PFSK-1 (cell line): Measurements from ENCODE around the gene TMEM252. TPM values are rescaled to one million over a fixed set of nuclear protein-coding genes. Genes with fewer than 3 reads are reported as not detected.

Experiments
- FOXP2 ChIP-seq: optimal IDR thresholded peaks from 2 replicates; pipeline ENCODE3; 2011; ENCODE audit warnings: borderline replicate concordance, control low read depth, inconsistent platforms; ENCODE audit not compliant: insufficient read depth; ENCODE audit errors: extremely low read length, extremely low read depth
- POLR2AphosphoS5 ChIP-seq: IDR thresholded peaks from 2 replicates; pipeline ENCODE4 v1.6.1; 2012; ENCODE audit warnings: low read depth, mild to moderate bottlenecking, control low read depth, low read length, moderate library complexity
- SIN3A ChIP-seq: IDR thresholded peaks from 2 replicates; pipeline ENCODE4 v1.6.1; 2012; ENCODE audit warnings: mild to moderate bottlenecking, low read length, moderate library complexity, borderline replicate concordance; ENCODE audit not compliant: insufficient read depth
- TAF1 ChIP-seq: IDR thresholded peaks from 2 replicates; pipeline ENCODE4 v1.6.1; 2012; ENCODE audit warnings: low read length, control low read depth, borderline replicate concordance; ENCODE audit not compliant: insufficient read depth
- polyA plus RNA-seq: library from polyadenylated mRNA; unstranded; fragments of >200 nt; gene quantifications from one replicate; pipeline ENCODE4 v1.2.1, GENCODE V29; 2012; ENCODE audit warnings: low read depth, missing spikeins; ENCODE audit not compliant: insufficient read length
- TF ChIP-seq, protein P1 (sequence below), 2 experiments: IDR thresholded peaks; 2 replicates each; pipeline versions ENCODE4 v1.6.1 to v1.8.0; 2011 to 2012; ENCODE audit warnings: low read depth in 2 of 2, low read length in 2 of 2, control low read depth in 1 of 2, inconsistent platforms in 1 of 2, mild to moderate bottlenecking in 1 of 2, moderate library complexity in 1 of 2; ENCODE audit not compliant: insufficient read depth in 1 of 2

TMEM252 gene, protein sequence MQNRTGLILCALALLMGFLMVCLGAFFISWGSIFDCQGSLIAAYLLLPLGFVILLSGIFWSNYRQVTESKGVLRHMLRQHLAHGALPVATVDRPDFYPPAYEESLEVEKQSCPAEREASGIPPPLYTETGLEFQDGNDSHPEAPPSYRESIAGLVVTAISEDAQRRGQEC
- polyA plus RNA-seq, result not detected

DNA sequence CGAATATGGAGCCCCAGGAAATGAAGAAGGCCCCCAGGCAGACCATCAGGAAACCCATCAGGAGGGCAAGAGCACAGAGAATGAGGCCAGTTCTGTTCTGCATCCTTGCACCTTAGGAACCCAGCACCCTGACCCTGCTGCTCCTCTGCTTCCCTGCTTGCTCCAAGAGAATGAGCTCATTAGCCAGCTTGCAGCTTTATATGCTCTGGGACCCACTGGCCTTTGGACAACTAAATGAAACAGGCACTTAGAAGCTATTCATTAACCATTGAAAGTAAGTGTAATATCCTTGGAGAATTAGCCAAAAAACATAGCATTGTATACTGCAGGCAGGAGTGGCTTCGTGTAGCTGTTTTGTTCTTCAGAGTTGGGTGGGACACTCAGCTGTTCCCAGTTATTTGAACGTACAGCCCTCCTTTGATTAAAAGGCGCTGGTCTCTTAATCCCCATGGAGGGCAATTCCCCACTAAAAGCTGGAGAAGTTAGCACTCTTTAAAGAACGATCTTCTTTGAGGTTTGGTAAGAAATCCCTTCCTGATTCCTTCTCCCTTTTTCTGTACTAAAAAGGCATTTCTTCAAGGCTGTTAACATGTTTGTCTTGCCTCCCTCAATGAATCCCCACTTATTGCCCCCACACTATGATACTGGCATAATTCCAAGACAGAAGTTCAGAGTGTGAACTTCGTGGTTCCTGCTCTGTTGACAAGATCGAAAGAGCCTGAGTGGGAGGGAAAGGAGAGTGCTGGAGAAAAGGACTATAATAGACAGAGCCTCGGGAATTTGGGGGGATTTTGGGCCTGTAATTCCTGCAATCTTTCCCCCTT is at the start of gene TMEM252:
Gene TMEM252 (minus strand): TSS at position 172 of the 824 bp plus-strand sequence. CDS start 69 bp downstream, at position 103.
- TF ChIP-seq, protein P1, sequence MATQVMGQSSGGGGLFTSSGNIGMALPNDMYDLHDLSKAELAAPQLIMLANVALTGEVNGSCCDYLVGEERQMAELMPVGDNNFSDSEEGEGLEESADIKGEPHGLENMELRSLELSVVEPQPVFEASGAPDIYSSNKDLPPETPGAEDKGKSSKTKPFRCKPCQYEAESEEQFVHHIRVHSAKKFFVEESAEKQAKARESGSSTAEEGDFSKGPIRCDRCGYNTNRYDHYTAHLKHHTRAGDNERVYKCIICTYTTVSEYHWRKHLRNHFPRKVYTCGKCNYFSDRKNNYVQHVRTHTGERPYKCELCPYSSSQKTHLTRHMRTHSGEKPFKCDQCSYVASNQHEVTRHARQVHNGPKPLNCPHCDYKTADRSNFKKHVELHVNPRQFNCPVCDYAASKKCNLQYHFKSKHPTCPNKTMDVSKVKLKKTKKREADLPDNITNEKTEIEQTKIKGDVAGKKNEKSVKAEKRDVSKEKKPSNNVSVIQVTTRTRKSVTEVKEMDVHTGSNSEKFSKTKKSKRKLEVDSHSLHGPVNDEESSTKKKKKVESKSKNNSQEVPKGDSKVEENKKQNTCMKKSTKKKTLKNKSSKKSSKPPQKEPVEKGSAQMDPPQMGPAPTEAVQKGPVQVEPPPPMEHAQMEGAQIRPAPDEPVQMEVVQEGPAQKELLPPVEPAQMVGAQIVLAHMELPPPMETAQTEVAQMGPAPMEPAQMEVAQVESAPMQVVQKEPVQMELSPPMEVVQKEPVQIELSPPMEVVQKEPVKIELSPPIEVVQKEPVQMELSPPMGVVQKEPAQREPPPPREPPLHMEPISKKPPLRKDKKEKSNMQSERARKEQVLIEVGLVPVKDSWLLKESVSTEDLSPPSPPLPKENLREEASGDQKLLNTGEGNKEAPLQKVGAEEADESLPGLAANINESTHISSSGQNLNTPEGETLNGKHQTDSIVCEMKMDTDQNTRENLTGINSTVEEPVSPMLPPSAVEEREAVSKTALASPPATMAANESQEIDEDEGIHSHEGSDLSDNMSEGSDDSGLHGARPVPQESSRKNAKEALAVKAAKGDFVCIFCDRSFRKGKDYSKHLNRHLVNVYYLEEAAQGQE (IDR thresholded peaks at IDR 0.05; ENCODE audit: insufficient read depth in 1 of 2, low read depth in 2 of 2, low read length in 2 of 2), result no peak
- TF ChIP-seq TAF1, result no peak
- no peak for TF ChIP-seq POLR2AphosphoS5
- TF ChIP-seq SIN3A, result no peak

DNA sequence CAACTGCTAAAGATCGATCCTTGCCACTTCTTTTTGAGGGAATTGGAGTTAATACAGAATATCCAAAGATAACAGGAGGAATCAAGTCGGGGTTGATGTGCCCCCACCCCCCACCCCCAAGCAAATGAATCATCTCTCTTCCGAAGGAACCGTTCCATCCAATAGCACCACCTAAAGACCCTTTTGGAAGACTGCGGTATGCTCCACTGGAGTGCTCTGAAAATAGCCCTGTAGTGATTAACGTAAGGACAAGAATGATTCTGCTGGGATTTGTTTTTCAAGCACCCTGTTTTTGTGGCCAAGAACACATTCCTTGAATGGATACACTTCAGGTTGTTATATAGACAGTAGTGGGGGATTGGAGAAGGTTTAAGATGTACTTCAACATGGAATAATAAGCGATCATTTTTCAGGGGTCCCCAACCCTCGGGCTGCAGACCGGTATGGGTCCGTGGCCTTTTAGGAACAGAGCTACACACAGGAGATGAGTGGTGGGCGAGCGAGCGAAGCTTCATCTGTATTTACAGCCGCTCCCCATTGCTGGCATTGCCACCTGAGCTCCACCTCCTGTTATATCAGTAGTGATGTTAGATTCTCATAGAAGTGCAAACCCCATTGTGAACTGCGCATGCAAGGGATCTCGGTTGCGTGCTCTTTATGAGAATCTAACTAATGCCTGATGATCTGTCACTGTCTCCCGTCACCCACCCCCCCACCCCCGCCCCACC is 44.5 kb upstream of the TMEM252 start:
- no peak for TF ChIP-seq SIN3A
- no peak for TF ChIP-seq POLR2AphosphoS5
- TF ChIP-seq, protein P1 (IDR thresholded peaks at IDR 0.05; ENCODE audit: insufficient read depth in 1 of 2, low read depth in 2 of 2, low read length in 2 of 2), result no peak
- TF ChIP-seq TAF1, result no peak

DNA sequence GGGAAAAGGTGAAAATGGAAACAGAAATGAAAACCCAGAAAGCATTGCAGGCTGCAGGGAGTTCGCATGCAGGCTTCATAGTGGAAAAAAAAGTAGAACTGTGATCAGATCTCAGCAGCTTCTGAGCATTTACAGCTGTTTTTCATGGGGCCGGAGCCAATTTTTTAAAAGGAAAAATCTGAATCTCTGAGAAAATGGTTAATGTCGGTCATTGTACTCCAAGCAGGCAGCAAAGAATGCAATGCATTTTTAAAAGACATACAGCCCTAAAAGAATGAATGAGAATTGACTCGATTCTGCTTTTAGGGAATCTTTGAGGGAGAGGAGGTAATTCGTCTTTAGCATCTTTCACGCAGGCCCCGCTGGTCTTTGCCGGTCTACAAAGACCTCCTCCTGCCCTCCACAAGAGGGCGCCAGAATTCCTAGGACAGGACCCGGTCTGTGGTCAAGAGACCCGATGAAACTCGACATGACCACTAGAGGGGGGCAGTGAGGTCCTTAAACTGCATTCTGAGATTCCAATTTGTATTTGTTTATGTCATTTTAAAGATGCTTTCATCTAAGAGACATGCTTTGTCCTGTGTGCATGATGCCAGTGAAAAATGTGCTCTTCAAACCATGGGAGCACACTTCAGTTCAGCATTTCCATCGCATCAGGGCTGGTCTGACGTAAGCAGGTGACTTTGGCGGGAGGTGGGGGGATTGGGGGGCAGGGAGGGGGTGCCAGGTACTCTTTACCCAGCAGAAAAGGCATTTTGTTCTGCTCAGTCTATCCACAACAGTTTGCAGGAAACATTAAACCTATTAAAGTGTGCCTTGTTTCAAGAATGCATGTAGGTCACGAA is 43.7 kb upstream of the TMEM252 start:
- TF ChIP-seq SIN3A (no peak), FOXP2 (no peak), TAF1 (no peak), POLR2AphosphoS5 (no peak)
- TF ChIP-seq, protein P1 (IDR thresholded peaks at IDR 0.05; ENCODE audit: insufficient read depth in 1 of 2, low read depth in 2 of 2, low read length in 2 of 2), result no peak

DNA sequence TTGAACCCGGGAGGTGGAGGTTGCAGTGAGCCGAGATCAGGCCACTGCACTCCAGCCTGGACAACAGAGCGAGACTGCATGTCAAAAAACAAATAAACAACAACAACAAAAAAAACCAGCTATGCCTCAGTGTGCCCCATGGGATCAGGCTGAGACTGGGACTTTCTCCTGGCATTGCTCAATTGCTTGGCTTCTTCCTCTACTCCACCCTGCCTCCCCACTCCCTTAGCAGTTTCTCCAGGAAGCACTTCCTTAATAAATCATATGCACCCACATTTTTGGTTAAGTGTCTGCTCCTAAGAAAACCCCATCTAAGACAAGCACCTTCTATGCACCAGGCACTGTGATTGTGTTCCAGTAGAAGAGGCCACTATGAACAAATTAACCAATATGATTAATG is 41.0 kb upstream of the TMEM252 start:
- TF ChIP-seq POLR2AphosphoS5 (no peak), FOXP2 (no peak), SIN3A (no peak), TAF1 (no peak)
- TF ChIP-seq, protein P1 (IDR thresholded peaks at IDR 0.05; ENCODE audit: insufficient read depth in 1 of 2, low read depth in 2 of 2, low read length in 2 of 2), result no peak
